Caco-2 (cell line): ENCODE data around the gene AUTS2. TPM values are rescaled to one million over a fixed set of nuclear protein-coding genes. Genes with fewer than 3 reads are reported as not detected.
A peak's percentile ranks its signal among the peaks of the same experiment; 100 is the strongest.

ENCODE experiments used
- BruUV-seq: library from RNA; stranded (reverse); fragments of 400-500 nt; replicated peaks from 2 replicates; lab custom pipeline; 2021; lab: Mats Ljungman, UMichigan
- CTCF ChIA-PET: fragments of 300-600 bp; sonication (Branson Sonifier 250); formaldehyde crosslinking; loops from one replicate; lab custom pipeline; 2022; ENCODE audit warnings: antibody characterized with exemption; lab: Charles Lee
- POLR2A ChIA-PET: fragments of 300-600 bp; sonication (Branson Sonifier 250); formaldehyde crosslinking; loops from one replicate; lab custom pipeline; 2022; ENCODE audit warnings: antibody characterized with exemption; lab: Charles Lee
- DNase-seq, 2 experiments: peaks; one replicate each; pipeline versions ENCODE4 v3.0.0 to v3.0.0-alpha.2; 2020 to 2022
- H3K27me3 ChIP-seq: replicated peaks from 2 replicates; pipeline ENCODE4 v1.6.0; 2011; ENCODE audit warnings: low read length; ENCODE audit not compliant: control insufficient read depth, insufficient read depth
- H3K36me3 ChIP-seq: 2 replicates; pipeline ENCODE4 v1.5.1; 2011; ENCODE audit warnings: low read length; ENCODE audit not compliant: control insufficient read depth, insufficient read depth
- H3K4me1 ChIP-seq: fragments of 250-450 bp; sonication (Bioruptor Pico); 2 replicates; pipeline ENCODE4 v1.5.1; 2020; ENCODE audit warnings: mild to moderate bottlenecking
- H3K4me3 ChIP-seq: 2 replicates; pipeline ENCODE4 v1.5.1; 2011; ENCODE audit warnings: low read depth, mild to moderate bottlenecking, control low read depth, low read length
- H3K9me3 ChIP-seq: fragments of 250-450 bp; sonication (Bioruptor Pico); 2 replicates; pipeline ENCODE4 v1.5.1; 2020; ENCODE audit warnings: mild to moderate bottlenecking, moderate library complexity
- H3K27ac Mint-ChIP-seq: one replicate; pipeline ENCODE4 v1.8.0; 2022; ENCODE audit warnings: mixed read lengths; ENCODE audit not compliant: unreplicated experiment
- H3K27me3 Mint-ChIP-seq: one replicate; pipeline ENCODE4 v1.8.0; 2022; ENCODE audit warnings: mixed read lengths; ENCODE audit not compliant: insufficient read depth, unreplicated experiment
- H3K36me3 Mint-ChIP-seq: one replicate; pipeline ENCODE4 v1.8.0; 2022; ENCODE audit warnings: mild to moderate bottlenecking, mixed read lengths; ENCODE audit not compliant: insufficient read depth, unreplicated experiment
- H3K4me1 Mint-ChIP-seq: one replicate; pipeline ENCODE4 v1.8.0; 2022; ENCODE audit warnings: low read depth, mixed read lengths; ENCODE audit not compliant: unreplicated experiment
- H3K4me3 Mint-ChIP-seq: one replicate; pipeline ENCODE4 v1.8.0; 2022; ENCODE audit warnings: mild to moderate bottlenecking, moderate library complexity, mixed read lengths; ENCODE audit not compliant: unreplicated experiment
- H3K9me3 Mint-ChIP-seq: one replicate; pipeline ENCODE4 v1.8.0; 2022; ENCODE audit warnings: mixed read lengths; ENCODE audit not compliant: unreplicated experiment
- CTCF ChIP-seq, 2 experiments: fragments of 200-600 bp in 1 of 2; IDR thresholded peaks; 1 replicate in 1 of 2; 2 replicates in 1 of 2; pipeline versions ENCODE4 v1.5.1 to v1.8.0; 2011 to 2022; ENCODE audit warnings: antibody characterized with exemption in 1 of 2, control low read depth in 1 of 2, inconsistent platforms in 1 of 2, low read depth in 1 of 2, low read length in 1 of 2, mild to moderate bottlenecking in 1 of 2, moderate library complexity in 1 of 2; ENCODE audit not compliant: insufficient read depth in 1 of 2, severe bottlenecking in 1 of 2, unreplicated experiment in 1 of 2
- intact Hi-C: fragments of 100-400 bp; cut with micrococcal nuclease; formaldehyde crosslinking; loops from one replicate; pipeline ENCODE4 v1.10.0; 2022; ENCODE audit not compliant: unreplicated experiment
- total RNA-seq: library from RNA; stranded (reverse); gene quantifications from 2 replicates; pipeline ENCODE4 v1.2.3, GENCODE V29; 2022

The AUTS2 gene
- total RNA-seq, 1 experiment from 2014 or later = 37.1 TPM

- Histone ChIP-seq H3K4me3 (no peak overlapping the region), H3K36me3 (no peaks in the 10 kb centered on the region), H3K9me3 (no peaks in the 10 kb centered on the region), H3K27me3 (no peaks in the 10 kb centered on the region), H3K4me1 (no peaks in the 10 kb centered on the region)
- no TSS peak for BruUV-seq
- CTCF ChIA-PET = no interaction called here
- POLR2A ChIA-PET = no interaction called here
- intact Hi-C loops = no loop called here
- Mint-ChIP-seq H3K36me3 (no peaks in the 10 kb centered on the region), H3K27me3 (no peaks in the 10 kb centered on the region), H3K9me3 (no peaks in the 10 kb centered on the region), H3K27ac (no peak overlapping the region), H3K4me1 (no peaks in the 10 kb centered on the region), H3K4me3 (no peak overlapping the region)
- no peak for DNase-seq
- TF ChIP-seq CTCF (IDR thresholded peaks at IDR 0.05; ENCODE audit: insufficient read depth in 1 of 2, low read depth in 1 of 2, low read length in 1 of 2, severe bottlenecking in 1 of 2, unreplicated experiment in 1 of 2) = no peak
These were observed 579.9 kb downstream of the AUTS2 start for GRCh38 chr7:70178211-70178610.

- Histone ChIP-seq H3K36me3 (no peaks in the 10 kb centered on the region), H3K9me3 (no peaks in the 10 kb centered on the region), H3K4me3 (no peak overlapping the region), H3K4me1 (no peaks in the 10 kb centered on the region), H3K27me3 (no peaks in the 10 kb centered on the region)
- DNase-seq = peak in 1 of 2 experiments; percentile 6
- ChIA-PET CTCF (no interaction called here), POLR2A (no interaction called here)
- no peaks in the 10 kb centered on the region for H3K9me3 Mint-ChIP-seq
- H3K4me3 Mint-ChIP-seq = no peak overlapping the region
- BruUV-seq = no TSS peak
- no peaks in the 10 kb centered on the region for H3K4me1 Mint-ChIP-seq
- no peaks in the 10 kb centered on the region for H3K36me3 Mint-ChIP-seq
- TF ChIP-seq CTCF (IDR thresholded peaks at IDR 0.05; ENCODE audit: insufficient read depth in 1 of 2, low read depth in 1 of 2, low read length in 1 of 2, severe bottlenecking in 1 of 2, unreplicated experiment in 1 of 2) = no peak
- intact Hi-C loops = no loop called here
- no peaks in the 10 kb centered on the region for H3K27me3 Mint-ChIP-seq
- H3K27ac Mint-ChIP-seq = no peak overlapping the region
These were observed 580.5 kb downstream of the AUTS2 start for GRCh38 chr7:70178787-70179186.

GRCh38 chr7:70182521-70182920 lies 584.2 kb downstream of the AUTS2 start:
- Mint-ChIP-seq H3K27ac (no peak overlapping the region), H3K36me3 (no peaks in the 10 kb centered on the region), H3K4me1 (no peaks in the 10 kb centered on the region), H3K4me3 (no peak overlapping the region), H3K9me3 (no peaks in the 10 kb centered on the region), H3K27me3 (no peaks in the 10 kb centered on the region)
- POLR2A ChIA-PET = no interaction called here
- Histone ChIP-seq H3K4me1 (no peaks in the 10 kb centered on the region), H3K9me3 (no peaks in the 10 kb centered on the region), H3K27me3 (no peaks in the 10 kb centered on the region), H3K4me3 (no peak overlapping the region), H3K36me3 (no peaks in the 10 kb centered on the region)
- no peak for TF ChIP-seq CTCF (IDR thresholded peaks at IDR 0.05; ENCODE audit: insufficient read depth in 1 of 2, low read depth in 1 of 2, low read length in 1 of 2, severe bottlenecking in 1 of 2, unreplicated experiment in 1 of 2)
- DNase-seq = no peak
- BruUV-seq = no TSS peak
- CTCF ChIA-PET = no interaction called here
- intact Hi-C loops = no loop called here
